H1 (cell line): Measurements from ENCODE around the gene CUTA.

Source experiments
- ATF2 ChIP-seq: IDR thresholded peaks from 2 replicates; pipeline ENCODE4 v1.6.1; 2012; ENCODE audit warnings: low read length, inconsistent platforms
- ATF3 ChIP-seq: IDR thresholded peaks from 2 replicates; pipeline ENCODE4 v1.6.1; 2011; ENCODE audit warnings: low read depth, mild to moderate bottlenecking, low read length; ENCODE audit not compliant: insufficient read depth
- CBX8 ChIP-seq: fragments of 300-800, 300-1000 bp; sonication (generic); IDR thresholded peaks from 2 replicates; pipeline ENCODE4 v1.7.1; 2016; ENCODE audit warnings: low read depth, low read length, borderline replicate concordance
- KDM1A ChIP-seq: fragments of 200-600, 300-600 bp; sonication (generic); IDR thresholded peaks from 2 replicates; pipeline ENCODE4 v1.7.1; 2016; ENCODE audit warnings: mild to moderate bottlenecking, low read length, borderline replicate concordance
- POLR2A ChIP-seq, 2 experiments: IDR thresholded peaks; 1 replicate in 1 of 2; 2 replicates in 1 of 2; pipeline ENCODE4 v1.6.1; 2011; ENCODE audit warnings: low read depth in 2 of 2, low read length in 2 of 2, mild to moderate bottlenecking in 2 of 2; ENCODE audit errors: control extremely low read depth in 1 of 2
- SIN3A ChIP-seq, 2 experiments: IDR thresholded peaks in 1 of 2; conservative IDR thresholded peaks in 1 of 2; 2 replicates each; pipeline ENCODE4 v1.6.1; 2011 to 2012; ENCODE audit warnings: low read length in 2 of 2, improper control_type of control experiment in 1 of 2, low read depth in 1 of 2, mild to moderate bottlenecking in 1 of 2
- SP1 ChIP-seq: IDR thresholded peaks from 2 replicates; pipeline ENCODE4 v1.6.1; 2011; ENCODE audit warnings: low read depth, low read length
- TAF1 ChIP-seq: IDR thresholded peaks from 2 replicates; pipeline ENCODE4 v1.6.1; 2011; ENCODE audit warnings: mild to moderate bottlenecking, low read depth, low read length
- TCF12 ChIP-seq: IDR thresholded peaks from 2 replicates; pipeline ENCODE4 v1.6.1; 2011; ENCODE audit warnings: low read depth, mild to moderate bottlenecking, low read length
- TF ChIP-seq, protein P1 (sequence below), 3 experiments: IDR thresholded peaks; 1 replicate in 2 of 3; 2 replicates in 1 of 3; pipeline versions ENCODE4 v1.5.1 to v1.6.1; 2011; ENCODE audit warnings: low read length in 3 of 3, mild to moderate bottlenecking in 3 of 3, inconsistent platforms in 2 of 3, low read depth in 1 of 3, moderate library complexity in 1 of 3; ENCODE audit not compliant: insufficient read depth in 1 of 3; ENCODE audit errors: control extremely low read depth in 1 of 3

- TF ChIP-seq POLR2A (IDR thresholded peaks at IDR 0.05; ENCODE audit: control extremely low read depth in 1 of 2, low read depth in 2 of 2, low read length in 2 of 2): no peak
- no peak for TF ChIP-seq TAF1
- TF ChIP-seq ATF3: no peak
- TF ChIP-seq, protein P1, sequence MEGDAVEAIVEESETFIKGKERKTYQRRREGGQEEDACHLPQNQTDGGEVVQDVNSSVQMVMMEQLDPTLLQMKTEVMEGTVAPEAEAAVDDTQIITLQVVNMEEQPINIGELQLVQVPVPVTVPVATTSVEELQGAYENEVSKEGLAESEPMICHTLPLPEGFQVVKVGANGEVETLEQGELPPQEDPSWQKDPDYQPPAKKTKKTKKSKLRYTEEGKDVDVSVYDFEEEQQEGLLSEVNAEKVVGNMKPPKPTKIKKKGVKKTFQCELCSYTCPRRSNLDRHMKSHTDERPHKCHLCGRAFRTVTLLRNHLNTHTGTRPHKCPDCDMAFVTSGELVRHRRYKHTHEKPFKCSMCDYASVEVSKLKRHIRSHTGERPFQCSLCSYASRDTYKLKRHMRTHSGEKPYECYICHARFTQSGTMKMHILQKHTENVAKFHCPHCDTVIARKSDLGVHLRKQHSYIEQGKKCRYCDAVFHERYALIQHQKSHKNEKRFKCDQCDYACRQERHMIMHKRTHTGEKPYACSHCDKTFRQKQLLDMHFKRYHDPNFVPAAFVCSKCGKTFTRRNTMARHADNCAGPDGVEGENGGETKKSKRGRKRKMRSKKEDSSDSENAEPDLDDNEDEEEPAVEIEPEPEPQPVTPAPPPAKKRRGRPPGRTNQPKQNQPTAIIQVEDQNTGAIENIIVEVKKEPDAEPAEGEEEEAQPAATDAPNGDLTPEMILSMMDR (IDR thresholded peaks at IDR 0.05; ENCODE audit: control extremely low read depth in 1 of 3, insufficient read depth in 1 of 3, low read depth in 1 of 3, low read length in 3 of 3): no peak
- TF ChIP-seq CBX8: no peak
- no peak for TF ChIP-seq TCF12
- no peak for TF ChIP-seq ATF2
- no peak for TF ChIP-seq KDM1A
- no peak for TF ChIP-seq SP1
- no peak for TF ChIP-seq SIN3A (conservative IDR thresholded peaks at IDR 0.05 in 1 of 2, IDR thresholded peaks at IDR 0.05 in 1 of 2; ENCODE audit: low read depth in 1 of 2, low read length in 2 of 2)
Measured at GRCh38 chr6:33373960-33374910, 43.7 kb downstream of the CUTA start.
